ENCODE data around the gene NRGN. TPM values are rescaled to one million over a fixed set of nuclear protein-coding genes. Genes with fewer than 3 reads are reported as not detected.
A peak's percentile ranks its signal among the peaks of the same experiment; 100 is the strongest.

Gene NRGN
- total and polyA plus RNA-seq, 12 donors: 0.89 to 10.9 (median 3.7) TPM; not detected in 2

GRCh38 chr11:124717786-124718651, 21.7 kb upstream of the NRGN start:
- Histone ChIP-seq H3K4me3 (peak overlapping the region in 2 of 4 donors; percentile 18 to 33), H3K27ac (no peak overlapping the region), H3K36me3 (replicated peaks in 1 of 2) (no peaks in the 10 kb centered on the region), H3K27me3 (peaks cover 12% of the 10 kb centered on the region), H3K4me1 (replicated peaks in 1 of 2) (peaks cover 5 to 12% of the 10 kb centered on the region in 2 donors), H3K9me3 (replicated peaks in 1 of 3) (no peaks in the 10 kb centered on the region)
- intact Hi-C loops (cut with DNase I): no loop called here
- TF ChIP-seq, protein P1, sequence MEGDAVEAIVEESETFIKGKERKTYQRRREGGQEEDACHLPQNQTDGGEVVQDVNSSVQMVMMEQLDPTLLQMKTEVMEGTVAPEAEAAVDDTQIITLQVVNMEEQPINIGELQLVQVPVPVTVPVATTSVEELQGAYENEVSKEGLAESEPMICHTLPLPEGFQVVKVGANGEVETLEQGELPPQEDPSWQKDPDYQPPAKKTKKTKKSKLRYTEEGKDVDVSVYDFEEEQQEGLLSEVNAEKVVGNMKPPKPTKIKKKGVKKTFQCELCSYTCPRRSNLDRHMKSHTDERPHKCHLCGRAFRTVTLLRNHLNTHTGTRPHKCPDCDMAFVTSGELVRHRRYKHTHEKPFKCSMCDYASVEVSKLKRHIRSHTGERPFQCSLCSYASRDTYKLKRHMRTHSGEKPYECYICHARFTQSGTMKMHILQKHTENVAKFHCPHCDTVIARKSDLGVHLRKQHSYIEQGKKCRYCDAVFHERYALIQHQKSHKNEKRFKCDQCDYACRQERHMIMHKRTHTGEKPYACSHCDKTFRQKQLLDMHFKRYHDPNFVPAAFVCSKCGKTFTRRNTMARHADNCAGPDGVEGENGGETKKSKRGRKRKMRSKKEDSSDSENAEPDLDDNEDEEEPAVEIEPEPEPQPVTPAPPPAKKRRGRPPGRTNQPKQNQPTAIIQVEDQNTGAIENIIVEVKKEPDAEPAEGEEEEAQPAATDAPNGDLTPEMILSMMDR (IDR thresholded peaks at IDR 0.05): no peak
- no peak for TF ChIP-seq POLR2A (IDR thresholded peaks at IDR 0.05)
- WGBS, 4 donors: 1 to 2% (median 1%) methylated on average over 16 to 45 of the region's 45 CpGs
- no peak for DNase-seq

- H3K4me3 ChIP-seq: peak overlapping the region in 1 of 4 donors; percentile 33
- TF ChIP-seq POLR2A (IDR thresholded peaks at IDR 0.05): no peak
- TF ChIP-seq, protein P1 (IDR thresholded peaks at IDR 0.05): no peak
- H3K4me1 ChIP-seq (replicated peaks in 1 of 2): peaks cover 5 to 12% of the 10 kb centered on the region in 2 donors
- no peak for DNase-seq
- H3K9me3 ChIP-seq (replicated peaks in 1 of 3): no peaks in the 10 kb centered on the region
- H3K27ac ChIP-seq: no peak overlapping the region
- intact Hi-C loops (cut with DNase I): no loop called here
- no peaks in the 10 kb centered on the region for H3K36me3 ChIP-seq (replicated peaks in 1 of 2)
- peaks cover 14% of the 10 kb centered on the region for H3K27me3 ChIP-seq
- 39 to 45% (median 40%) methylated on average over 13 to 14 of the region's 14 CpGs for WGBS, 4 donors
These were observed 20.9 kb upstream of the NRGN start for GRCh38 chr11:124718801-124719200.

- DNase-seq: no peak
- Histone ChIP-seq H3K27ac (no peak overlapping the region), H3K4me3 (no peak overlapping the region), H3K9me3 (replicated peaks in 1 of 3) (no peaks in the 10 kb centered on the region), H3K4me1 (replicated peaks in 1 of 2) (peaks cover 5 to 12% of the 10 kb centered on the region in 2 donors), H3K27me3 (peaks cover 14% of the 10 kb centered on the region), H3K36me3 (replicated peaks in 1 of 2) (no peaks in the 10 kb centered on the region)
- intact Hi-C loops (cut with DNase I): no loop called here
- WGBS, 4 donors: 30 to 48% (median 40%) methylated on average over 2 of the region's 2 CpGs
- no peak for TF ChIP-seq POLR2A (IDR thresholded peaks at IDR 0.05)
- TF ChIP-seq, protein P1 (IDR thresholded peaks at IDR 0.05): no peak
These were observed 20.2 kb upstream of the NRGN start for GRCh38 chr11:124719534-124719933.

GRCh38 chr11:124722176-124722575, 17.6 kb upstream of the NRGN start:
- Histone ChIP-seq H3K27ac (no peak overlapping the region), H3K4me3 (no peak overlapping the region), H3K4me1 (replicated peaks in 1 of 2) (peaks cover 5 to 21% of the 10 kb centered on the region in 2 donors), H3K36me3 (replicated peaks in 1 of 2) (no peaks in the 10 kb centered on the region), H3K27me3 (peaks cover 14% of the 10 kb centered on the region), H3K9me3 (replicated peaks in 1 of 3) (no peaks in the 10 kb centered on the region)
- 33 to 42% (median 36%) methylated on average over 4 to 6 of the region's 6 CpGs for WGBS, 4 donors
- no peak for DNase-seq
- no peak for TF ChIP-seq POLR2A (IDR thresholded peaks at IDR 0.05)
- TF ChIP-seq, protein P1 (IDR thresholded peaks at IDR 0.05): no peak
- intact Hi-C loops (cut with DNase I): no loop called here
